HepG2 (cell line): ENCODE measurements around the gene VGLL1. TPM values are rescaled to one million over a fixed set of nuclear protein-coding genes. Genes with fewer than 3 reads are reported as not detected.

ENCODE experiments used
- ATAC-seq: fragments of 200-7000 bp; cut with Tn5 transposase; 3 replicates; pipeline ENCODE4 v1.9.1; 2020; ENCODE audit warnings: mild to moderate bottlenecking, moderate library complexity
- BruUV-seq: library from RNA; stranded (reverse); fragments of 400-500 nt; replicated peaks from 2 replicates; lab custom pipeline; 2021; lab: Mats Ljungman, UMichigan
- CTCF ChIA-PET: fragments of 300-600 bp; formaldehyde crosslinking; extraction: SDS; loops from one replicate; lab custom pipeline; 2021; ENCODE audit warnings: low total read pairs, inconsistent platforms, low intra/inter-chr PET ratio; lab: Yijun Ruan, JAX
- POLR2A ChIA-PET: fragments of 350-600 bp; sonication (Branson Sonifier 250); formaldehyde crosslinking; loops from one replicate; lab custom pipeline; 2020; ENCODE audit warnings: antibody characterized with exemption, inconsistent platforms; lab: Yijun Ruan, JAX
- DNase-seq: peaks from one replicate; pipeline ENCODE4 v3.0.0-alpha.2; 2015; ENCODE audit warnings: low spot score
- FAIRE-seq: peaks from 3 replicates; lab custom pipeline; 2011; peaks lifted over from hg19 to GRCh38; lab: Jason Lieb, UNC
- H2AFZ ChIP-seq: one replicate; pipeline ENCODE4 v1.6.1; 2011; ENCODE audit warnings: low read length, inconsistent platforms
- H3K27ac ChIP-seq: fragments of 300-600 bp; 3 replicates; pipeline ENCODE4 v1.8.0; 2011; ENCODE audit warnings: mixed run types, mild to moderate bottlenecking, mixed read lengths, low read length, inconsistent platforms; ENCODE audit not compliant: insufficient read depth; ENCODE audit errors: extremely low read length
- H3K27me3 ChIP-seq, 2 experiments: fragments of 200-600 bp in 1 of 2; 2 replicates in 1 of 2; 3 replicates in 1 of 2; pipeline versions ENCODE4 v1.6.0 to v1.8.0; 2011; ENCODE audit warnings: low read length in 2 of 2, mild to moderate bottlenecking in 2 of 2, moderate library complexity in 2 of 2, inconsistent platforms in 1 of 2; ENCODE audit not compliant: insufficient read depth in 2 of 2, control insufficient read depth in 1 of 2
- H3K36me3 ChIP-seq, 2 experiments: fragments of 200-600 bp in 1 of 2; replicated peaks in 1 of 2; 2 replicates in 1 of 2; 3 replicates in 1 of 2; pipeline versions ENCODE4 v1.5.1 to v1.8.0; 2011; ENCODE audit warnings: low read length in 2 of 2, inconsistent platforms in 1 of 2; ENCODE audit not compliant: insufficient read depth in 2 of 2, control insufficient read depth in 1 of 2
- H3K4me1 ChIP-seq: 2 replicates; pipeline ENCODE4 v1.5.1; 2012; ENCODE audit warnings: low read length, inconsistent platforms; ENCODE audit not compliant: insufficient read depth
- H3K4me2 ChIP-seq: 2 replicates; pipeline ENCODE4 v1.6.0; 2011; ENCODE audit warnings: low read depth, low read length, inconsistent platforms
- H3K4me3 ChIP-seq, 3 experiments: fragments of 200-600 bp in 1 of 3; sonication (generic), shearing (Covaris generic) in 1 of 3; replicated peaks in 1 of 3; 2 replicates each; pipeline ENCODE4 v1.5.1; 2011 to 2016; ENCODE audit warnings: low read length in 3 of 3, inconsistent platforms in 2 of 3, low read depth in 2 of 3, mild to moderate bottlenecking in 2 of 3, control low read depth in 1 of 3, mixed read lengths in 1 of 3; ENCODE audit not compliant: insufficient read depth in 1 of 3
- H3K79me2 ChIP-seq: one replicate; pipeline ENCODE4 v1.6.1; 2011; ENCODE audit warnings: low read length, inconsistent platforms; ENCODE audit not compliant: insufficient read depth
- H3K9ac ChIP-seq: 2 replicates; pipeline ENCODE4 v1.6.0; 2011; ENCODE audit warnings: mild to moderate bottlenecking, low read depth, low read length, inconsistent platforms; ENCODE audit not compliant: insufficient read depth
- H3K9me3 ChIP-seq: 2 replicates; pipeline ENCODE4 v1.5.1; 2012; ENCODE audit warnings: mild to moderate bottlenecking, low read length
- H4K20me1 ChIP-seq: 2 replicates; pipeline ENCODE4 v1.6.0; 2011; ENCODE audit warnings: inconsistent platforms, mild to moderate bottlenecking, low read length, moderate library complexity; ENCODE audit not compliant: insufficient read depth
- EZH2 ChIP-seq: conservative IDR thresholded peaks from 2 replicates; pipeline ENCODE4 v1.6.1; 2012; ENCODE audit warnings: mild to moderate bottlenecking, low read depth, low read length, moderate library complexity
- HCFC1 ChIP-seq: fragments of 150-350 bp; IDR thresholded peaks from 2 replicates; pipeline ENCODE4 v1.6.1; 2014; ENCODE audit warnings: low read depth, low read length
- HDAC6 ChIP-seq: fragments of 200-600 bp; sonication (generic); IDR thresholded peaks from 2 replicates; pipeline ENCODE4 v1.7.0; 2017; ENCODE audit warnings: mild to moderate bottlenecking, antibody characterized with exemption, low read length, low read depth
- HHEX ChIP-seq: IDR thresholded peaks from 2 replicates; pipeline ENCODE4 v1.6.1; 2016; ENCODE audit warnings: control low read depth
- NCOA1 ChIP-seq: sonication (generic); formaldehyde crosslinking; IDR thresholded peaks from 2 replicates; pipeline ENCODE4 v1.9.0; 2021; ENCODE audit warnings: missing genetic modification reagents
- NCOA2 ChIP-seq: sonication (generic); formaldehyde crosslinking; IDR thresholded peaks from 2 replicates; pipeline ENCODE4 v1.8.0; 2022; ENCODE audit warnings: inconsistent platforms
- NFIC ChIP-seq: IDR thresholded peaks from 2 replicates; pipeline ENCODE4 v1.6.1; 2012; ENCODE audit warnings: mild to moderate bottlenecking, low read length, inconsistent platforms
- NFKB2 ChIP-seq: sonication (generic); formaldehyde crosslinking; IDR thresholded peaks from 2 replicates; pipeline ENCODE4 v1.4.0; 2020; ENCODE audit warnings: missing genetic modification reagents, borderline replicate concordance
- RBM39 ChIP-seq: fragments of 200-400 bp; formaldehyde crosslinking; IDR thresholded peaks from one replicate; pipeline ENCODE4 v1.6.1; 2018; ENCODE audit warnings: antibody characterized with exemption, mild to moderate bottlenecking, low read depth, low read length; ENCODE audit not compliant: poor library complexity, severe bottlenecking
- TEF ChIP-seq: sonication (generic); formaldehyde crosslinking; IDR thresholded peaks from 2 replicates; pipeline ENCODE4 v1.5.0; 2020; ENCODE audit warnings: missing genetic modification reagents
- THRA ChIP-seq: sonication (generic); formaldehyde crosslinking; IDR thresholded peaks from 2 replicates; pipeline ENCODE4 v1.4.0; 2020; ENCODE audit warnings: missing genetic modification reagents, borderline replicate concordance
- ZNF296 ChIP-seq: sonication (generic); formaldehyde crosslinking; conservative IDR thresholded peaks from 2 replicates; pipeline ENCODE4 v1.5.0; 2020; ENCODE audit warnings: mild to moderate bottlenecking, missing genetic modification reagents
- ZNF724P ChIP-seq: sonication (generic); formaldehyde crosslinking; IDR thresholded peaks from 2 replicates; pipeline ENCODE4 v1.8.0; 2022; ENCODE audit warnings: missing genetic modification reagents, borderline replicate concordance
- ZNF883 ChIP-seq: sonication (generic); formaldehyde crosslinking; IDR thresholded peaks from 2 replicates; pipeline ENCODE4 v1.5.1; 2020; ENCODE audit warnings: mild to moderate bottlenecking, missing genetic modification reagents; ENCODE audit errors: not compliant biosample characterization
- WGBS: methylation state at CpG from one replicate; pipeline ENCODE4 v1.1.6; 2017; ENCODE audit warnings: low lambda C conversion rate; 5-methylcytosine and 5-hydroxymethylcytosine counted together
- in situ Hi-C: cut with HindIII; loops from 2 replicates; pipeline ENCODE4 v1.10.0; 2017; ENCODE audit warnings: low pct_unique_long_range_greater_than_20kb; ENCODE audit not compliant: extremely low pct_ligation_motif_present
- intact Hi-C: fragments of 100-400 bp; cut with micrococcal nuclease; formaldehyde crosslinking; loops from one replicate; pipeline ENCODE4 v1.10.0; 2022; ENCODE audit not compliant: unreplicated experiment
- polyA plus RNA-seq, 8 experiments: library from polyadenylated mRNA; depleted of rRNA in 3 of 8; stranded (reverse) in 7 of 8; unstranded in 1 of 8; fragments of >200 nt; fragmentation: Illumina TruSeq in 4 of 8; extraction: Trizol in 4 of 8; gene quantifications; 2 replicates each; pipeline versions ENCODE4 v1.2.1 to v1.2.3, GENCODE V29; 2011 to 2016; ENCODE audit warnings: low read depth in 4 of 8, missing spikeins in 1 of 8, mixed read lengths in 1 of 8; ENCODE audit not compliant: insufficient read depth in 1 of 8
- total RNA-seq, 5 experiments: library from RNA; depleted of rRNA; stranded (reverse); fragments of >200 nt; fragmentation: Illumina TruSeq; extraction: Trizol; gene quantifications; 2 replicates each; pipeline ENCODE4 v1.2.3, GENCODE V29; 2016; ENCODE audit warnings: low read depth in 1 of 5
- TF ChIP-seq, protein P1 (sequence below): sonication (generic); formaldehyde crosslinking; IDR thresholded peaks from 2 replicates; pipeline ENCODE4 v1.4.0; 2020; ENCODE audit warnings: mild to moderate bottlenecking, missing genetic modification reagents
- TF ChIP-seq, protein P2 (sequence below): IDR thresholded peaks from 2 replicates; pipeline ENCODE4 v1.6.1; 2016; ENCODE audit warnings: missing genetic modification reagents, missing compliant biosample characterization

The VGLL1 gene
- total and polyA plus RNA-seq, 2 of the 13 experiments (the other 11 are each of a cell fraction or from before 2014, with no cell fraction given) = not detected

DNA sequence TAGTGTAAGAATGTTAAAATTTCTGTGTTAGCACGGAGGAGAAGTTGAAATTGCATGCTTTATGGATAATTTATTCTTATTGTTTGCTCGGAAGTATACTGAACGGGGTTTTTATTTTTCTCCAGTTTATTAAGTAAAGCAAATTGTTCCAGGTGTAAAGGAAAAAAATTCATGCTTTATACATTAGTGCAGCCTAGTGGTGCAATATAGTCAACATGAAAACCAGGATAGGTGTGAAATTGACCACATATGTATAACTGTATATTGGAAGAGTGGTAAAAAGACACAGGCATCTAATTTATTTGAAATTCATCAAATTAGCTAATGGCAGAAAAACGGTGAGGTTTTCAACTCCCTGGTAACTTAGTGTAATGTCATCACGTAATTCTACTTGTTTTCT lies 43.3 kb upstream of the VGLL1 start (continued):
- TF ChIP-seq, protein P1, sequence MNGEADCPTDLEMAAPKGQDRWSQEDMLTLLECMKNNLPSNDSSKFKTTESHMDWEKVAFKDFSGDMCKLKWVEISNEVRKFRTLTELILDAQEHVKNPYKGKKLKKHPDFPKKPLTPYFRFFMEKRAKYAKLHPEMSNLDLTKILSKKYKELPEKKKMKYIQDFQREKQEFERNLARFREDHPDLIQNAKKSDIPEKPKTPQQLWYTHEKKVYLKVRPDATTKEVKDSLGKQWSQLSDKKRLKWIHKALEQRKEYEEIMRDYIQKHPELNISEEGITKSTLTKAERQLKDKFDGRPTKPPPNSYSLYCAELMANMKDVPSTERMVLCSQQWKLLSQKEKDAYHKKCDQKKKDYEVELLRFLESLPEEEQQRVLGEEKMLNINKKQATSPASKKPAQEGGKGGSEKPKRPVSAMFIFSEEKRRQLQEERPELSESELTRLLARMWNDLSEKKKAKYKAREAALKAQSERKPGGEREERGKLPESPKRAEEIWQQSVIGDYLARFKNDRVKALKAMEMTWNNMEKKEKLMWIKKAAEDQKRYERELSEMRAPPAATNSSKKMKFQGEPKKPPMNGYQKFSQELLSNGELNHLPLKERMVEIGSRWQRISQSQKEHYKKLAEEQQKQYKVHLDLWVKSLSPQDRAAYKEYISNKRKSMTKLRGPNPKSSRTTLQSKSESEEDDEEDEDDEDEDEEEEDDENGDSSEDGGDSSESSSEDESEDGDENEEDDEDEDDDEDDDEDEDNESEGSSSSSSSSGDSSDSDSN (CRISPR knock-in tag) = no peak
- TF ChIP-seq THRA (CRISPR knock-in tag) = no peak
- TF ChIP-seq NCOA1 (CRISPR knock-in tag) = no peak
- TF ChIP-seq, protein P2, sequence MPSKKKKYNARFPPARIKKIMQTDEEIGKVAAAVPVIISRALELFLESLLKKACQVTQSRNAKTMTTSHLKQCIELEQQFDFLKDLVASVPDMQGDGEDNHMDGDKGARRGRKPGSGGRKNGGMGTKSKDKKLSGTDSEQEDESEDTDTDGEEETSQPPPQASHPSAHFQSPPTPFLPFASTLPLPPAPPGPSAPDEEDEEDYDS (CRISPR knock-in tag) = no peak
- TF ChIP-seq EZH2 = no peak
- TF ChIP-seq NCOA2 (CRISPR knock-in tag) = no peak

GRCh38 chrX:136491832-136492231 lies 40.2 kb upstream of the VGLL1 start:
- Histone ChIP-seq H3K9me3 (no peaks in the 10 kb centered on the region), H3K27me3 (no peaks in the 10 kb centered on the region), H3K4me3 (no peak overlapping the region), H3K4me2 (no peak overlapping the region), H2AFZ (no peak overlapping the region), H3K36me3 (no peaks in the 10 kb centered on the region), H3K4me1 (no peaks in the 10 kb centered on the region), H4K20me1 (no peaks in the 10 kb centered on the region), H3K9ac (no peak overlapping the region), H3K27ac (no peak overlapping the region), H3K79me2 (no peaks in the 10 kb centered on the region)
- FAIRE-seq (no peak), ATAC-seq (no peak), DNase-seq (no peak)
- ChIA-PET POLR2A (no interaction called here), CTCF (no interaction called here)
- WGBS = 0% methylated on average over 6 of the region's 6 CpGs
- TF ChIP-seq ZNF883 (CRISPR knock-in tag) = no peak
- TF ChIP-seq ZNF724P (CRISPR knock-in tag) = no peak
- no peak for TF ChIP-seq NFIC
- no peak for TF ChIP-seq HDAC6
- TF ChIP-seq HHEX = no peak
- TF ChIP-seq TEF (CRISPR knock-in tag) = no peak
- TF ChIP-seq ZNF296 (CRISPR knock-in tag) = no peak
- TF ChIP-seq HCFC1 = no peak
- TF ChIP-seq NFKB2 (CRISPR knock-in tag) = no peak
- no peak for TF ChIP-seq NCOA1 (CRISPR knock-in tag)
- TF ChIP-seq RBM39 = no peak
- BruUV-seq = no TSS peak
- intact Hi-C loops (no loop called here), in situ Hi-C loops (no loop called here)
